Keratinocyte (primary cell): ENCODE results near the gene ERI3. TPM values are rescaled to one million over a fixed set of nuclear protein-coding genes. Genes with fewer than 3 reads are reported as not detected.

Experiments
- DNase-seq: peaks from one replicate; pipeline ENCODE4 v3.0.0-alpha.2; 2011; ENCODE audit warnings: low read depth, missing footprints, low spot score
- FAIRE-seq: peaks from 2 replicates; lab custom pipeline; 2011; peaks lifted over from hg19 to GRCh38; lab: Jason Lieb, UNC
- H2AFZ ChIP-seq: 2 replicates; pipeline ENCODE4 v1.6.0; 2012; ENCODE audit warnings: low read length, control low read depth, inconsistent platforms; ENCODE audit not compliant: control insufficient read depth
- H3K27ac ChIP-seq: 2 replicates; pipeline ENCODE4 v1.5.1; 2011; ENCODE audit warnings: low read length; ENCODE audit not compliant: control insufficient read depth, insufficient read depth
- H3K27me3 ChIP-seq: 3 replicates; pipeline ENCODE4 v1.6.0; 2011; ENCODE audit warnings: low read length; ENCODE audit not compliant: control insufficient read depth, insufficient read depth; ENCODE audit errors: extremely low read depth
- H3K36me3 ChIP-seq, 2 experiments: 2 replicates in 1 of 2; 3 replicates in 1 of 2; pipeline ENCODE4 v1.5.1; 2011; ENCODE audit warnings: low read length in 2 of 2, mild to moderate bottlenecking in 1 of 2; ENCODE audit not compliant: control insufficient read depth in 2 of 2, insufficient read depth in 2 of 2; ENCODE audit errors: extremely low read depth in 1 of 2
- H3K4me1 ChIP-seq: 3 replicates; pipeline ENCODE4 v1.5.1; 2011; ENCODE audit warnings: low read length; ENCODE audit not compliant: control insufficient read depth, insufficient read depth; ENCODE audit errors: extremely low read depth
- H3K4me2 ChIP-seq: 3 replicates; pipeline ENCODE4 v1.6.0; 2011; ENCODE audit warnings: low read depth, low read length; ENCODE audit not compliant: control insufficient read depth, insufficient read depth; ENCODE audit errors: extremely low read depth
- H3K4me3 ChIP-seq, 3 experiments: fragments of 200-600 bp in 1 of 3; sonication (generic) in 1 of 3; 2 replicates in 2 of 3; 3 replicates in 1 of 3; pipeline ENCODE4 v1.5.1; 2011 to 2016; ENCODE audit warnings: low read length in 3 of 3, mild to moderate bottlenecking in 3 of 3, control low read depth in 2 of 3, inconsistent platforms in 1 of 3, low read depth in 1 of 3, mixed read lengths in 1 of 3, mixed run types in 1 of 3, moderate library complexity in 1 of 3; ENCODE audit not compliant: control insufficient read depth in 2 of 3, insufficient read depth in 2 of 3; ENCODE audit errors: extremely low read depth in 1 of 3
- H3K79me2 ChIP-seq: 2 replicates; pipeline ENCODE4 v1.6.0; 2012; ENCODE audit warnings: low read length; ENCODE audit not compliant: control insufficient read depth, insufficient read depth
- H3K9ac ChIP-seq: 3 replicates; pipeline ENCODE4 v1.6.0; 2011; ENCODE audit warnings: low read length; ENCODE audit not compliant: control insufficient read depth, insufficient read depth; ENCODE audit errors: extremely low read depth
- H3K9me1 ChIP-seq: 3 replicates; pipeline ENCODE4 v1.6.0; 2011; ENCODE audit warnings: low read length; ENCODE audit not compliant: control insufficient read depth, insufficient read depth; ENCODE audit errors: extremely low read depth
- H3K9me3 ChIP-seq: 2 replicates; pipeline ENCODE4 v1.5.1; 2012; ENCODE audit warnings: low read depth, low read length; ENCODE audit not compliant: control insufficient read depth
- H4K20me1 ChIP-seq: 3 replicates; pipeline ENCODE4 v1.6.0; 2011; ENCODE audit warnings: low read length; ENCODE audit not compliant: control insufficient read depth, insufficient read depth; ENCODE audit errors: extremely low read depth
- EZH2 ChIP-seq: IDR thresholded peaks from one replicate; pipeline ENCODE4 v1.6.1; 2012; ENCODE audit warnings: inconsistent platforms, mild to moderate bottlenecking, low read length, moderate library complexity
- dilution Hi-C: fragments of 300-500 bp; cut with MboI; formaldehyde crosslinking; loops from one replicate; pipeline ENCODE4 v1.7.0; 2020; ENCODE audit warnings: low sequenced_read_pairs; ENCODE audit not compliant: extremely low pct_ligation_motif_present
- polyA plus RNA-seq, 5 experiments: library from polyadenylated mRNA; depleted of rRNA in 3 of 5; stranded (reverse) in 3 of 5; stranded (forward) in 1 of 5; unstranded in 1 of 5; fragments of >200 nt; gene quantifications; 1 replicate in 1 of 5; 2 replicates in 3 of 5; 3 replicates in 1 of 5; pipeline versions ENCODE4 v1.2.1 to v1.2.3, GENCODE V29; 2011 to 2012; ENCODE audit warnings: missing spikeins in 2 of 5, low read depth in 1 of 5, low replicate concordance in 1 of 5
- TF ChIP-seq, protein P1 (sequence below), 3 experiments: IDR thresholded peaks in 1 of 3; conservative IDR thresholded peaks in 1 of 3; optimal IDR thresholded peaks in 1 of 3; 2 replicates in 2 of 3; 3 replicates in 1 of 3; pipeline versions ENCODE3 to v1.5.1; 2011; ENCODE audit warnings: low read length in 3 of 3, mild to moderate bottlenecking in 3 of 3, moderate library complexity in 2 of 3, control low read depth in 1 of 3, inconsistent platforms in 1 of 3; ENCODE audit not compliant: insufficient read depth in 2 of 3; ENCODE audit errors: extremely low read depth in 1 of 3

ERI3 gene
- polyA plus RNA-seq, 1 donor (not counting 4 experiments of a cell fraction or from before 2014, with no cell fraction given) = 43.7 TPM

DNA sequence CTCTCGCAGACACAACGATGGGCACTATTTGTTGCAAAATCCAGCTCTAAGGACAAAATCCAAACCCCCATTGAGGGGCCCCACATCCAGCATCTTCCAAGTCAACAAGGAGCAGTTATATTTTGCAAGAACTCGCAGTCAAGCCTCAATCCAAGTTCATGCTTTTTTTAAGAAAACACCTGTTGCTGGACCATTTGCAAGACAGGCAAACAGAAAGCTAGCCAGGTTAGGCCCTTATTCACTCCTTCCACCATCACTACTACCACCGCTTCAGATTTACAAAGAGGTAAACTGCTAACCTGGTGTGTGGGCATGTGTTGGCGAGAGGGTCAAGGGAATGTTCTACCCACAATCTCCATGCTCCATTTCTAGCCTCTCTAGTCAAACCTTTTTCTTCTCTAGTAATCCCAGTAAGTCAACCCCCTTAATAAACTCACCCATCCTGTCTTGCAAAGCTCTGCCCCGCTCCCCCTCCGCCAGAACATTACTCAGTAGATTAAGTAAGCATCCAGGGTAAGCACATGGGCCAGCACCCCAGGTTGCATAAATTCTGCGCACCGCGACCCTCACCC lies 703 bp downstream of the ERI3 start:
- Histone ChIP-seq H3K9me3 (no peaks in the 10 kb centered on the region), H3K9ac (peak overlapping the region; percentile 89), H3K4me2 (peak overlapping the region; percentile 81), H3K9me1 (no peaks in the 10 kb centered on the region), H3K4me1 (peaks cover 17% of the 10 kb centered on the region), H2AFZ (no peak overlapping the region), H3K27ac (peak overlapping the region; percentile 73), H3K36me3 (no peaks in the 10 kb centered on the region), H3K27me3 (no peaks in the 10 kb centered on the region), H3K79me2 (peaks cover 28% of the 10 kb centered on the region), H3K4me3 (peak overlapping the region; percentile 85 to 96 (median 91)), H4K20me1 (no peaks in the 10 kb centered on the region)
- DNase-seq = no peak
- no peak for FAIRE-seq
- dilution Hi-C loops = no loop called here
- no peak for TF ChIP-seq EZH2
- TF ChIP-seq, protein P1, sequence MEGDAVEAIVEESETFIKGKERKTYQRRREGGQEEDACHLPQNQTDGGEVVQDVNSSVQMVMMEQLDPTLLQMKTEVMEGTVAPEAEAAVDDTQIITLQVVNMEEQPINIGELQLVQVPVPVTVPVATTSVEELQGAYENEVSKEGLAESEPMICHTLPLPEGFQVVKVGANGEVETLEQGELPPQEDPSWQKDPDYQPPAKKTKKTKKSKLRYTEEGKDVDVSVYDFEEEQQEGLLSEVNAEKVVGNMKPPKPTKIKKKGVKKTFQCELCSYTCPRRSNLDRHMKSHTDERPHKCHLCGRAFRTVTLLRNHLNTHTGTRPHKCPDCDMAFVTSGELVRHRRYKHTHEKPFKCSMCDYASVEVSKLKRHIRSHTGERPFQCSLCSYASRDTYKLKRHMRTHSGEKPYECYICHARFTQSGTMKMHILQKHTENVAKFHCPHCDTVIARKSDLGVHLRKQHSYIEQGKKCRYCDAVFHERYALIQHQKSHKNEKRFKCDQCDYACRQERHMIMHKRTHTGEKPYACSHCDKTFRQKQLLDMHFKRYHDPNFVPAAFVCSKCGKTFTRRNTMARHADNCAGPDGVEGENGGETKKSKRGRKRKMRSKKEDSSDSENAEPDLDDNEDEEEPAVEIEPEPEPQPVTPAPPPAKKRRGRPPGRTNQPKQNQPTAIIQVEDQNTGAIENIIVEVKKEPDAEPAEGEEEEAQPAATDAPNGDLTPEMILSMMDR (optimal IDR thresholded peaks at IDR 0.05 in 1 of 3, IDR thresholded peaks at IDR 0.05 in 1 of 3, conservative IDR thresholded peaks at IDR 0.05 in 1 of 3; ENCODE audit: extremely low read depth in 1 of 3, insufficient read depth in 2 of 3, low read length in 3 of 3) = no peak

DNA sequence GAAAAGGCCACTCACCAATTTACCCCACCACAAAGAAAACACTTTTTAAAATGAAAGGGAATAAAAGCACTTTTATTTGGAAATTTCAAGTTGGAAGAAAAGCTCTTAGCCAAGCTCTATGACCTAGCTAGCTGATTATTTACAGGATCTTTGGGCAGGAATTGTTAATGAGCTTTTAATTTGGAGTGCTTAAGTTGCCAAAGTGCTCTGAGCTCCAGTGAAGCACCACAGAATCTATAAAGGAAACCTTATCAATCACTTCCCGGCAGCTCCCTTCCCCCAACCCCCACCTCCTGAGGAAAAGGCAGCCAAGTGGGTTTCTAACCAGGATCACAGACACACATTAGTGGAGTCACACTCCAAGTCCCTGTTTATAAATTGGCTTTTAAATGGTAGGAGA lies 1.5 kb downstream of the ERI3 start:
- no peak overlapping the region for H2AFZ ChIP-seq
- H3K36me3 ChIP-seq = no peaks in the 10 kb centered on the region
- FAIRE-seq (no peak), DNase-seq (no peak)
- H3K27ac ChIP-seq = no peak overlapping the region
- H3K9me1 ChIP-seq = peaks cover 1% of the 10 kb centered on the region
- dilution Hi-C loops = no loop called here
- H3K9ac ChIP-seq = no peak overlapping the region
- H3K79me2 ChIP-seq = peaks cover 29% of the 10 kb centered on the region
- H3K9me3 ChIP-seq = no peaks in the 10 kb centered on the region
- H3K4me2 ChIP-seq = peak overlapping the region; percentile 81
- no peaks in the 10 kb centered on the region for H4K20me1 ChIP-seq
- TF ChIP-seq, protein P1 (optimal IDR thresholded peaks at IDR 0.05 in 1 of 3, IDR thresholded peaks at IDR 0.05 in 1 of 3, conservative IDR thresholded peaks at IDR 0.05 in 1 of 3; ENCODE audit: extremely low read depth in 1 of 3, insufficient read depth in 2 of 3, low read length in 3 of 3) = no peak
- no peak for TF ChIP-seq EZH2
- H3K4me3 ChIP-seq = no peak overlapping the region
- H3K27me3 ChIP-seq = no peaks in the 10 kb centered on the region
- peaks cover 17% of the 10 kb centered on the region for H3K4me1 ChIP-seq
